Ovary (tissue), 9 donors: ENCODE data around the gene FOSL2. TPM values are rescaled to one million over a fixed set of nuclear protein-coding genes. Genes with fewer than 3 reads are reported as not detected.

Experiments used
- DNase-seq, 5 donors: peaks; one replicate each; pipeline ENCODE4 v3.0.0-alpha.2; 2019 to 2020
- H3K27ac ChIP-seq, 2 donors: fragments of 200-600 bp; one replicate each; pipeline versions ENCODE4 v1.5.1 to v1.8.0; 2019 to 2022
- H3K27me3 ChIP-seq: fragments of 200-600 bp; one replicate; pipeline ENCODE4 v1.8.0; 2022
- H3K36me3 ChIP-seq: fragments of 200-600 bp; sonication (generic); one replicate; pipeline ENCODE4 v1.5.1; 2019
- H3K4me1 ChIP-seq: one replicate; pipeline ENCODE4 v1.8.1; 2013; ENCODE audit warnings: mild to moderate bottlenecking, moderate library complexity; ENCODE audit not compliant: insufficient read depth
- H3K4me3 ChIP-seq: fragments of 200-600 bp; sonication (generic); one replicate; pipeline ENCODE4 v1.5.1; 2017
- H3K9me3 ChIP-seq, 2 donors: fragments of 200-600 bp in 1 of 2; sonication (generic) in 1 of 2; one replicate each; pipeline versions ENCODE4 v1.5.1 to v1.8.1; 2013 to 2019; ENCODE audit warnings: mild to moderate bottlenecking in 1 of 2, moderate library complexity in 1 of 2
- EP300 ChIP-seq: sonication (generic); formaldehyde crosslinking; IDR thresholded peaks from one replicate; pipeline ENCODE4 v1.6.1; 2017; ENCODE audit warnings: antibody characterized with exemption
- POLR2A ChIP-seq: fragments of 450-650 bp; IDR thresholded peaks from one replicate; pipeline ENCODE4 v1.6.1; 2017; ENCODE audit warnings: antibody characterized with exemption, mild to moderate bottlenecking, moderate library complexity
- WGBS, 3 donors: extraction: QIAGEN DNeasy Blood & Tissue Kit in 1 of 3; methylation state at CpG; one replicate each; pipeline versions ENCODE4 v1.1.5 to v1.1.7; 2013 to 2017; 5-methylcytosine and 5-hydroxymethylcytosine counted together
- intact Hi-C, 4 donors: fragments of 100-400 bp; cut with DNase I; formaldehyde crosslinking; loops; one replicate each; pipeline versions ENCODE4 v1.11.0 to v1.15.1; 2022 to 2023
- polyA plus RNA-seq, 2 donors: library from polyadenylated mRNA; stranded (reverse); fragments of 200-250 nt in 1 of 2; fragments of 350-450 nt in 1 of 2; fragmentation: Illumina TruSeq in 1 of 2; extraction: RNeasy Lipid Tissue Mini Kit (QIAGEN cat#74804) in 1 of 2; gene quantifications; one replicate each; pipeline ENCODE4 v1.2.3, GENCODE V29; 2013 to 2014
- total RNA-seq, 7 donors: library from RNA; depleted of rRNA in 2 of 7; stranded (reverse); fragments of >200 nt in 2 of 7; fragmentation: NEBNext Ultra II Directional in 3 of 7; extraction: Animal tissue kit (Norgen Biotek cat#: 25700) in 3 of 7; gene quantifications; one replicate each; pipeline versions ENCODE4 v1.1.0 to v1.2.4, GENCODE V29; 2016 to 2023
- TF ChIP-seq, protein P1 (sequence below), 3 donors: fragments of 450-650 bp in 2 of 3; fragments of 200-600 bp in 1 of 3; IDR thresholded peaks; one replicate each; pipeline versions ENCODE4 v1.5.1 to v1.8.0; 2016 to 2022; ENCODE audit warnings: antibody characterized with exemption in 3 of 3, mild to moderate bottlenecking in 1 of 3
- donor health status: DM: no; HTN: no; CAD: no; lungs with moderate emphysema.
- donor health status: DM: no; HTN: no; CAD: no.
- donor health status: Bipolar disorder and iron deficiency.
- donor health status: DM: yes; HTN: yes; CAD: no.
- donor health status: DM: no; HTN: no; CAD: no.
- donor health status: DM: yes; HTN: yes; CAD: no.

The FOSL2 gene
- total and polyA plus RNA-seq, 9 donors: 56.2 to 322 (median 146) TPM

GRCh38 chr2:28432362-28432761 lies 39.7 kb downstream of the FOSL2 start:
- H3K4me1 ChIP-seq: no peaks in the 10 kb centered on the region
- H3K27ac ChIP-seq: no peak overlapping the region
- H3K9me3 ChIP-seq: no peaks in the 10 kb centered on the region
- no peak overlapping the region for H3K4me3 ChIP-seq
- DNase-seq: no peak
- H3K36me3 ChIP-seq: no peaks in the 10 kb centered on the region
- TF ChIP-seq POLR2A (no peak), EP300 (no peak)
- TF ChIP-seq, protein P1, sequence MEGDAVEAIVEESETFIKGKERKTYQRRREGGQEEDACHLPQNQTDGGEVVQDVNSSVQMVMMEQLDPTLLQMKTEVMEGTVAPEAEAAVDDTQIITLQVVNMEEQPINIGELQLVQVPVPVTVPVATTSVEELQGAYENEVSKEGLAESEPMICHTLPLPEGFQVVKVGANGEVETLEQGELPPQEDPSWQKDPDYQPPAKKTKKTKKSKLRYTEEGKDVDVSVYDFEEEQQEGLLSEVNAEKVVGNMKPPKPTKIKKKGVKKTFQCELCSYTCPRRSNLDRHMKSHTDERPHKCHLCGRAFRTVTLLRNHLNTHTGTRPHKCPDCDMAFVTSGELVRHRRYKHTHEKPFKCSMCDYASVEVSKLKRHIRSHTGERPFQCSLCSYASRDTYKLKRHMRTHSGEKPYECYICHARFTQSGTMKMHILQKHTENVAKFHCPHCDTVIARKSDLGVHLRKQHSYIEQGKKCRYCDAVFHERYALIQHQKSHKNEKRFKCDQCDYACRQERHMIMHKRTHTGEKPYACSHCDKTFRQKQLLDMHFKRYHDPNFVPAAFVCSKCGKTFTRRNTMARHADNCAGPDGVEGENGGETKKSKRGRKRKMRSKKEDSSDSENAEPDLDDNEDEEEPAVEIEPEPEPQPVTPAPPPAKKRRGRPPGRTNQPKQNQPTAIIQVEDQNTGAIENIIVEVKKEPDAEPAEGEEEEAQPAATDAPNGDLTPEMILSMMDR (IDR thresholded peaks at IDR 0.05): no peak
- H3K27me3 ChIP-seq: no peaks in the 10 kb centered on the region
- WGBS, 3 donors: 90 to 95% (median 90%) methylated on average over 8 of the region's 8 CpGs
- intact Hi-C loops: no loop called here

DNA sequence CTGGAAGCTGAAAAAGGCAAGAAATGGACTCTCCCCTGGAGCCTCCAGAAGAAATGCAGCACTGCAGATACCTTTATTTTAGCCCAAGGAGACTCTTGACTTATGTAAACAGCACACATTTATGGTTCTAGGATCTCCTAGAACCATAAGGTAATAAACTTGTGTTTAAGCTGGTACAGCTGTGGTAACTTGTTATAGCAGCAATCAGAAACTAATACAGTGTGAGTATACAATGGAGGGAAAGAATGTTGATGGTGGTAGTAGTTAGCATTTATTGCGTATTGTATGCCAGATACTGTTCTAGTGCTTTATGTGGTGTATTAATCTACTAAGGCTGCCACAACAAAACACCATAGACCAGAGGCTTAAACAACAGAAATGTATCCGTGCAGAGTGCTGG lies 40.6 kb downstream of the FOSL2 start:
- Histone ChIP-seq H3K27me3 (no peaks in the 10 kb centered on the region), H3K27ac (no peak overlapping the region), H3K9me3 (no peaks in the 10 kb centered on the region), H3K4me3 (no peak overlapping the region), H3K4me1 (peaks cover 3% of the 10 kb centered on the region), H3K36me3 (no peaks in the 10 kb centered on the region)
- intact Hi-C loops: no loop called here
- 95 to 100% (median 97%) methylated on average over 2 of the region's 2 CpGs for WGBS, 3 donors
- DNase-seq: no peak
- TF ChIP-seq, protein P1 (IDR thresholded peaks at IDR 0.05): no peak
- TF ChIP-seq POLR2A (no peak), EP300 (no peak)

- H3K4me3 ChIP-seq: no peak overlapping the region
- peaks cover 3% of the 10 kb centered on the region for H3K4me1 ChIP-seq
- intact Hi-C loops: no loop called here
- H3K9me3 ChIP-seq: no peaks in the 10 kb centered on the region
- 91 to 94% (median 93%) methylated on average over 8 of the region's 8 CpGs for WGBS, 3 donors
- H3K27ac ChIP-seq: no peak overlapping the region
- DNase-seq: no peak
- H3K36me3 ChIP-seq: no peaks in the 10 kb centered on the region
- no peaks in the 10 kb centered on the region for H3K27me3 ChIP-seq
- no peak for TF ChIP-seq POLR2A
- TF ChIP-seq, protein P1 (IDR thresholded peaks at IDR 0.05): no peak
- no peak for TF ChIP-seq EP300
Observed at GRCh38 chr2:28433935-28434599, 41.4 kb downstream of the FOSL2 start.

GRCh38 chr2:28434600-28434989 lies 41.9 kb downstream of the FOSL2 start:
- 54 to 61% (median 56%) methylated on average over 5 of the region's 5 CpGs for WGBS, 3 donors
- H3K4me3 ChIP-seq: no peak overlapping the region
- DNase-seq: no peak
- H3K36me3 ChIP-seq: no peaks in the 10 kb centered on the region
- H3K4me1 ChIP-seq: peaks cover 3% of the 10 kb centered on the region
- no peaks in the 10 kb centered on the region for H3K27me3 ChIP-seq
- TF ChIP-seq POLR2A (no peak), EP300 (no peak)
- TF ChIP-seq, protein P1 (IDR thresholded peaks at IDR 0.05): no peak
- no peak overlapping the region for H3K27ac ChIP-seq
- H3K9me3 ChIP-seq: no peaks in the 10 kb centered on the region
- intact Hi-C loops: no loop called here
